AG10803 (cell line): Measurements from ENCODE around the gene EBF4.

Source experiments
- DNase-seq: peaks from one replicate; pipeline ENCODE4 v3.0.0; 2010; ENCODE audit warnings: low read depth
- H3K4me3 ChIP-seq: 2 replicates; pipeline ENCODE4 v1.5.1; 2011; ENCODE audit warnings: mild to moderate bottlenecking, low read length, control low read depth
- CTCF ChIP-seq: conservative IDR thresholded peaks from 2 replicates; pipeline ENCODE4 v1.5.1; 2011; ENCODE audit warnings: mild to moderate bottlenecking, low read length, control low read depth, inconsistent platforms

The EBF4 gene

GRCh38 chr20:2692036-2692885 lies at the start of gene EBF4:
TSS of gene EBF4 (plus strand) at chr20:2692780. CDS start at chr20:2693646, 866 bp downstream.
- H3K4me3 ChIP-seq: peak within 1 kb of the TSS; percentile 34
- no peak for TF ChIP-seq CTCF
- no peak for DNase-seq

GRCh38 chr20:2643708-2644107 lies 48.9 kb upstream of the EBF4 start:
- H3K4me3 ChIP-seq: no peak overlapping the region
- no peak for DNase-seq
- no peak for TF ChIP-seq CTCF

- peak within 1 kb of the TSS; percentile 98 for H3K4me3 ChIP-seq
- peak; percentile 88 for DNase-seq
- no peak for TF ChIP-seq CTCF
These were observed 40.5 kb upstream of the EBF4 start, which contains the start of gene NOP56 for GRCh38 chr20:2651772-2652723. TSS of gene NOP56 (plus strand) at chr20:2652632. CDS start at chr20:2652661, 29 bp downstream.

GRCh38 chr20:2652724-2653555 lies 39.6 kb upstream of the EBF4 start:
- H3K4me3 ChIP-seq: peak overlapping the region; percentile 98
- no peak for DNase-seq
- TF ChIP-seq CTCF: no peak

- TF ChIP-seq CTCF: no peak
- H3K4me3 ChIP-seq: peak overlapping the region; percentile 98
- DNase-seq: no peak
These were observed 38.8 kb upstream of the EBF4 start for GRCh38 chr20:2653556-2654383.

- no peak for TF ChIP-seq CTCF
- H3K4me3 ChIP-seq: peak overlapping the region; percentile 98
- DNase-seq: no peak
These were observed 38.2 kb upstream of the EBF4 start for GRCh38 chr20:2654384-2654822.
